Renal cortical epithelial cell (primary cell): ENCODE measurements around the gene SLC16A13. TPM values are rescaled to one million over a fixed set of nuclear protein-coding genes. Genes with fewer than 3 reads are reported as not detected.

Experiments used
- DNase-seq: peaks from one replicate; pipeline ENCODE4 v3.0.0-alpha.2; 2011; ENCODE audit warnings: low read depth
- total RNA-seq: library from RNA; depleted of rRNA; stranded (reverse); fragments of >200 nt; gene quantifications from 2 replicates; pipeline ENCODE4 v1.2.3, GENCODE V29; 2014

SLC16A13 gene
- total RNA-seq, 1 donor from 2014 or later: 0.99 TPM

- peak; percentile 86 for DNase-seq
Observed at GRCh38 chr17:7014261-7014994, 21.4 kb upstream of the SLC16A13 start.

- peak; percentile 56 for DNase-seq
Observed at GRCh38 chr17:7014995-7015958, 20.5 kb upstream of the SLC16A13 start.

DNA sequence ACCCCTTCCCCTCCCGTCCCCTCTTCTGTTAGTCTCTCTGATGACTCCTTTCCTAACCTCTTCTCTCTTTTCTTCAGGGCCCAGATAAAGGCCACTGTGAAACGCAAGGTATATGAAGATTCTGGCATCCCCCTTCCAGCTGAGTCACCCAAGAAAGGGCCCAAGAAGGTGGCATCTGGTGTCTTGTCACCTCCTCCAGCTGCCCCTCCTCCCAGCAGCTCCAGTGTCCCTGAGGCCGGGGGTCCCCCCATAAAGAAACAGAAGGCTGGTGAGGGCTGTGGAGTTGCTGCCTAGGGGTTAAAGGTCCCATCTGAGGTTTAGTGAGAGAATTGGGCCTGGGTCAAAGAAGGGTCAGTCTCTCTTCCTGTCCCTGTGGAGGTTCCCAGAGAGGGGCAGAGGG lies 19.4 kb upstream of the SLC16A13 start:
- DNase-seq: no peak

- no peak for DNase-seq
Observed at GRCh38 chr17:7016886-7017826, 18.7 kb upstream of the SLC16A13 start.

GRCh38 chr17:7017827-7018200 lies 18.0 kb upstream of the SLC16A13 start:
- DNase-seq: no peak

DNA sequence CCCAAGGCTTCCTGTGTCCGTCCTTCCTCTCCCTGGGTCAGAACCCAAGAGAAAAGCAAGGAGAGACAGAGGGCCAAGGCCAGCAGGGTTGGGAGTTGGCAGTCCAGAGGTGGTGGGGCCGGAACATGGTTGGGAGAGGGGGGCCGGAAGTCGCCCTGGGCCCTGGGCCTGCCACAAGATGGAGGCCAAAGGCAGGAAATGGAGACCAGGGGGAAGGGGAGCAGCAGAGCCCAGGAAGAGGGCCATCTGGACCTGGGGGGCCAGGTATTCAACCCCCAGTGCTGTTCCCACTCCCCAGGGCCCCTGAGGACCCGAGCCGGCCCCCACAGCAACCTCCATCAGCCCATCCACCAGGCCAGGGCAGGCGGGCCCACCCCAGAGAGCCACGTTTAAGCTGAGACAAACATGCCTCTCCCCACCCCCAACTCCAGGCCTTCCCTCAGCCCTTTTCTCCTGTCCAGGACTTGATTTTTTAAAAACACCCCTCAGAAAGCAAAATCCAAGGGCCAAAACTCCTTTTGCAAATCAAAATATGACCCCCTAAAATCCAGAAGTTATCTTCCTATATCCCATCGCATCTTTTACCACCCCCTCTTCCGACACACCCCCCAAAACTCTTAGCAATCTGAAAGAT lies 17.4 kb upstream of the SLC16A13 start:
- DNase-seq: no peak

- DNase-seq: no peak
Observed at GRCh38 chr17:7019367-7019766, 16.4 kb upstream of the SLC16A13 start.

GRCh38 chr17:7019839-7020519 lies 15.8 kb upstream of the SLC16A13 start:
- DNase-seq: peak; percentile 37

- DNase-seq: no peak
Observed at GRCh38 chr17:7020894-7021664, 14.7 kb upstream of the SLC16A13 start.

- DNase-seq: no peak
Observed at GRCh38 chr17:7021993-7022778, 13.6 kb upstream of the SLC16A13 start.

- DNase-seq: no peak
Observed at GRCh38 chr17:7022781-7023571, 12.8 kb upstream of the SLC16A13 start, which contains the start of gene BCL6B. BCL6B (plus strand) TSS chr17:7023050; CDS start chr17:7023672, 622 bp downstream.

DNA sequence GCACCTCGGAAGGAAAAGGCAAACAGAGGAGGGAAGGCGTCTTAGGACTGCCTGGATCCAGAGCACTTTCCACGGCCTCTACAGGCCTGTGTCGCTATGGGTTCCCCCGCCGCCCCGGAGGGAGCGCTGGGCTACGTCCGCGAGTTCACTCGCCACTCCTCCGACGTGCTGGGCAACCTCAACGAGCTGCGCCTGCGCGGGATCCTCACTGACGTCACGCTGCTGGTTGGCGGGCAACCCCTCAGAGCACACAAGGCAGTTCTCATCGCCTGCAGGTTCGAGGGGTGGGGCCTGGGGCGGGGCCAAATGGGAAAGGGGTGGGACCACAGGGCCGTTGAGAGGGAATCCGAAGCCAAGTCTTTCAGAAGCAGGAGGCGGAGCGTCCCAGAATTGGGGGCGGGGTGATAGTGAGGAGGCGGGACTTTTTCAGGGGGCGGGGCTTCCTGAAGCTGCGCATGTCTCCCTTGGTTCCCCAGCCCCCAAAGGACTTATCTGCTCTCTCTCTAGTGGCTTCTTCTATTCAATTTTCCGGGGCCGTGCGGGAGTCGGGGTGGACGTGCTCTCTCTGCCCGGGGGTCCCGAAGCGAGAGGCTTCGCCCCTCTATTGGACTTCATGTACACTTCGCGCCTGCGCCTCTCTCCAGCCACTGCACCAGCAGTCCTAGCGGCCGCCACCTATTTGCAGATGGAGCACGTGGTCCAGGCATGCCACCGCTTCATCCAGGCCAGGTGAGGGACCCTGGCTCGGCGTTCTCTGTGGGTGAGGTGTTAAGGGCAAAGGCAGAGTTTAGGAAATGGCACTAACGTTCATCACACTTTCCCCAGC lies 12.0 kb upstream of the SLC16A13 start:
- DNase-seq: peak; percentile 82

DNA sequence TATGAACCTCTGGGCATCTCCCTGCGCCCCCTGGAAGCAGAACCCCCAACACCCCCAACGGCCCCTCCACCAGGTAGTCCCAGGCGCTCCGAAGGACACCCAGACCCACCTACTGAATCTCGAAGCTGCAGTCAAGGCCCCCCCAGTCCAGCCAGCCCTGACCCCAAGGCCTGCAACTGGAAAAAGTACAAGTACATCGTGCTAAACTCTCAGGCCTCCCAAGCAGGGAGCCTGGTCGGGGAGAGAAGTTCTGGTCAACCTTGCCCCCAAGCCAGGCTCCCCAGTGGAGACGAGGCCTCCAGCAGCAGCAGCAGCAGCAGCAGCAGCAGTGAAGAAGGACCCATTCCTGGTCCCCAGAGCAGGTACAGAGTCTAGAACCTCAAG lies 11.4 kb upstream of the SLC16A13 start:
- DNase-seq: no peak

- DNase-seq: peak; percentile 61
Observed at GRCh38 chr17:7025245-7025644, 10.6 kb upstream of the SLC16A13 start.

GRCh38 chr17:7026471-7027115 lies 9.2 kb upstream of the SLC16A13 start:
- DNase-seq: no peak

GRCh38 chr17:7027335-7027734 lies 8.5 kb upstream of the SLC16A13 start:
- no peak for DNase-seq

DNA sequence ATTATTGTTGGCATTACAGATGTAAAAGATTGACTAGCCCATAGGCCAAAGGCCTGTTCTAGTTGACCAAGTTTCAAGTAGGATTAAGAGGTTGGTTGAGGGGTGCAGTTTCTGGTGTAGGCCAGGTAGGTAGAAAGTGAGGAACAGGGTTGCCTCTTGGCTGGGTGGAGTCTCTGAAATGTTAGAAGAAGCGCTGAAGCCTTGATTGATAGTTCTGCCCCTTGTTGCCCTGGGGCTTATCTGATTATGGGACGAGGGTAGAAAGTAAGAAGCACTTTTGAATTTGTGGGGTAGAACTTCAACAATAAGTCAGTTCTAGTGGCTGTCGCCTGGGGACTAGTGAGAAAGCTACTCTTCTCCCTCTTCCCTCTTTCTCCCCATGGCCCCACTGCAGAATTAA lies 6.7 kb upstream of the SLC16A13 start:
- no peak for DNase-seq
